GM21367 (cell line): ENCODE data around the gene ASB5.
"Not testable (repeated sequence)": the region's sequence is repeated elsewhere in the genome, so short reads cannot be mapped to it uniquely, and the experiment has no call there.

Experiments used
- ATAC-seq: cut with Tn5 transposase; IDR thresholded peaks from one replicate; pipeline ENCODE4 v1.9.1; 2021; ENCODE audit not compliant: unreplicated experiment

The ASB5 gene

GRCh38 chr4:176226736-176227135 lies 42.3 kb downstream of the ASB5 start:
- no peak for ATAC-seq

GRCh38 chr4:176223561-176223960 lies 45.5 kb downstream of the ASB5 start:
- ATAC-seq, result no peak

GRCh38 chr4:176222149-176222548 lies 46.9 kb downstream of the ASB5 start:
- no peak for ATAC-seq

- ATAC-seq, result no peak
These were observed 51.5 kb downstream of the ASB5 start for GRCh38 chr4:176217510-176217909.

GRCh38 chr4:176212351-176212750 lies 56.7 kb downstream of the ASB5 start:
- not testable (repeated sequence) for ATAC-seq

- ATAC-seq, result no peak
These were observed 58.3 kb downstream of the ASB5 start for GRCh38 chr4:176210579-176211296.

GRCh38 chr4:176210101-176210500 lies 58.9 kb downstream of the ASB5 start:
- ATAC-seq, result no peak

- no peak for ATAC-seq
These were observed 59.5 kb downstream of the ASB5 start for GRCh38 chr4:176209535-176209934.

- no peak for ATAC-seq
These were observed 61.2 kb downstream of the ASB5 start for GRCh38 chr4:176207839-176208238.

- no peak for ATAC-seq
These were observed 63.7 kb downstream of the ASB5 start for GRCh38 chr4:176205299-176205698.

GRCh38 chr4:176198316-176198903 lies 70.6 kb downstream of the ASB5 start:
- ATAC-seq, result no peak

GRCh38 chr4:176195184-176195978 lies 73.6 kb downstream of the ASB5 start, which contains the start of gene SPATA4:
Gene SPATA4 (minus strand): TSS chr4:176195585. CDS start chr4:176195562, 23 bp downstream.
- peak; percentile 99 for ATAC-seq

GRCh38 chr4:176193938-176194337 lies 75.1 kb downstream of the ASB5 start:
- no peak for ATAC-seq

GRCh38 chr4:176193126-176193525 lies 75.9 kb downstream of the ASB5 start:
- no peak for ATAC-seq

- ATAC-seq, result no peak
These were observed 77.0 kb downstream of the ASB5 start for GRCh38 chr4:176191974-176192373.

- no peak for ATAC-seq
These were observed 78.9 kb downstream of the ASB5 start for GRCh38 chr4:176189891-176190795.

- ATAC-seq, result no peak
These were observed 80.4 kb downstream of the ASB5 start for GRCh38 chr4:176188654-176189053.

GRCh38 chr4:176187624-176188023 lies 81.4 kb downstream of the ASB5 start:
- no peak for ATAC-seq

GRCh38 chr4:176186671-176187395 lies 82.2 kb downstream of the ASB5 start:
- no peak for ATAC-seq

- no peak for ATAC-seq
These were observed 83.0 kb downstream of the ASB5 start for GRCh38 chr4:176186067-176186466.
